AG08395 (cell line): ENCODE results near the gene LYSMD1.
A peak's percentile ranks its signal among the peaks of the same experiment; 100 is the strongest.

Source experiments
- DNase-seq: peaks from one replicate; pipeline ENCODE4 v3.0.0; 2012; ENCODE audit warnings: mixed read lengths, low spot score

LYSMD1 gene

DNA sequence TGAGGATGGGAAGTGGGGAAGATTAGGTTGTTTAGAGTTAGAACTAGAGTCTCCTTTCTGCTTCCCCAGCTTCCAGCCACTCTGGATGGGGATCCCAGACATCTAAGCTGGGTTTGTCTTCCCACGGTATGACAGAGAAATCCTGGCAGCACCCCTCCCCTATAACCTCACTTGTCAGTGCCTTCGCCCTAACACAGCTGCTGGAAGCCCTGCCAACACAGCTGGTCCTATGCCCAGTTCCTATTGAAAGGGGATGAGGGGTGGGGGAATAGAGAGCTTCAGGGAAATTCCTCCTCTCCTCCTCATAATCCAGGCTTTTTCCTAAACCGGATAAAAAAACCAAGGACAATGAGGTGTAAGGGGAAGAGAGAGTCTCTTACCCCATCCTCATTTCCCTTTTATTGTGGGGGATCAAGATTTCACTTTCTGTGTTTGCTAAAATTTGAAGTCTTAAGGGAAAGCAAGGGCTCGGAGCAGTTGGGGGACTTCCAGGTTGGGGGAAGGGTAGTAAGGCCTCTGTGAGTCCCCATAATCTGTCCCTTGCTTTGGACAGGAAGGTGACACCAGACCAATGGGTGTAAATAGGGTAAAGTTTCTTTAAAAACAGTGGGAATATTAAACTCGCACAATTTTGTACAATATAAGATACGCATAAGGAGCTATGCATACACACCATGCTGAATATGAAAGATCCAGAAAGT lies 9.5 kb upstream of the LYSMD1 start:
- DNase-seq = no peak

DNA sequence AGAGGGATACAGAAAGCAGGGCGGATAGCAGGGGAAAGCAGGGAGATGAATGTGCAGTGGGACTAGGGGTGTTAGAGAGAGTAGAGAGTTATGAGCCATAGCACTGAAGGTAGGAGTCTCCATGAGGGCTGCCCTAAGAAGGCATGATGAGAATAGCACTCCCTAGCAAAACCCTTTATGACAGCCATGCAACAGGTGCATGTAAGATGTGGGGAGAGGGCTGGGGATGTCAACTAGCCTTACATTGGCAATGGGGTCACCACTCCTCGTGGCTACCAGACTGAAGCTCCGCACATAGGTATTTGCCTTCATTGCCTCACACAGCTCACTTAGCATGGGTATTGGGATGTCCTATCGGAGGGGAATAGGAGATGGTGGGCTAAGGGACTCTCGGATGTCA lies 5.5 kb upstream of the LYSMD1 start:
- no peak for DNase-seq

DNA sequence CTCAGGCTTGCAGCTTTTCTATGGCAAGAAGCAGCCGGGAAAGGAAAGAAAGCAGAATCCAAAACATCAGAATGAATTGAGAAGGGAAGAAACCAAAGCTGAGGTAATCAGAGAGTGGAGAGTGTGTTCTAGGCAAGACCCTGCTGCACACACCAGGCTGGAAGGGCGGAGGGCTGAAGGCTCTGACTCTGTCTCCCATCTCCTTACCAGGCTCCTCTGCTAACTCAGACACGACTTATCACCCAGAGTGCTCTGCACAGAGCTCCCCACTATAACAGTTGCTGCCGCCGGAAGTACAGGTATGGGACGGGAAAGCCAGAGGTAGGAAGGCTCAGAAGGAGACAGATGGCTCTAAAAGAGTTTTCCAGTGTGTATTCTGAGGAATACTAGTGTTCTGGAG lies 1.4 kb upstream of the LYSMD1 start:
- DNase-seq = no peak

DNA sequence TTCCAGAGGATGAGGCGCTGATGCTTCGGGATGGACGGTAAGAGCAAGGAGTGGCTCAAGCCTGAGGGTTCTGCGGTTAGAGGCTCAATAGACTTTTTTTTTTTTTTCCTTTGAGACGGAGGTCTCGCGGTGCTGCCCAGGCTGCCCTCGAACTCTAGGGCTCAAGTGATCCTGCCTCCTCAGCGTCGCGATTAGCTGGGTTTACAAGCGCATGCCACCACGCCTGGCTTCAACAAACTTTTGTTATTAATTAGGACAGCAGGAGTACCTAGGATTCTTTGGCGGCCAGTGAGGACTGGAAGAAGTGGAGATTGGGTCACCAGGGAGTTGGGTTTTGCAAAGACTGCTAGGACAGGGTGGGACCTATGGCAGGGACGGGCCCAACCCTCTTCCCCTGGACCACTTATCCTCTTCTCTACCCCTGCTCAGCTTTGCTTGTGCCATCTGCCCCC lies 829 bp upstream of the LYSMD1 start:
- DNase-seq = peak; percentile 79

DNA sequence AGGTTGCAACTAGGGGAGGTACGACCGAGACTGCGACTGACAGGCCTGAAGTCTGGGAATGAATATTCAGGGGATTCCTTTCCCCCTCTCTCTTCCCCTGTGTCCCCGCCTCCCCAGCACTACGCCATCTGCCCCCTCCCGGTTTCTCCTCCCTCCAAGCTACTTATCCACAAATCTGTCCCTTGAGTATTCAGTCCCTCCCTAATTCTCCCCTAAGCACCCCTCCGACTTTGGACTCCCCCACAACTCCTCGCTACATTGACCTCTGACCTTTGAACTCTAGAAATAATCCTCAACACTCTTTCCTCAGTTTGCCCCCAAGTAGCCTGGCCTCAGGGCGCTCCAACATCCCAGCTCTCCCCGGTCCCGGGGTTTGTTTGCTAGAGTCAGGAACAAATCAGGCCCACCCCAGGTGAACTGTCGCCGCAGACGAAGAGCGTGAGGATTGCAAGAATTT lies 393 bp downstream of the LYSMD1 start:
- DNase-seq = peak; percentile 68

DNA sequence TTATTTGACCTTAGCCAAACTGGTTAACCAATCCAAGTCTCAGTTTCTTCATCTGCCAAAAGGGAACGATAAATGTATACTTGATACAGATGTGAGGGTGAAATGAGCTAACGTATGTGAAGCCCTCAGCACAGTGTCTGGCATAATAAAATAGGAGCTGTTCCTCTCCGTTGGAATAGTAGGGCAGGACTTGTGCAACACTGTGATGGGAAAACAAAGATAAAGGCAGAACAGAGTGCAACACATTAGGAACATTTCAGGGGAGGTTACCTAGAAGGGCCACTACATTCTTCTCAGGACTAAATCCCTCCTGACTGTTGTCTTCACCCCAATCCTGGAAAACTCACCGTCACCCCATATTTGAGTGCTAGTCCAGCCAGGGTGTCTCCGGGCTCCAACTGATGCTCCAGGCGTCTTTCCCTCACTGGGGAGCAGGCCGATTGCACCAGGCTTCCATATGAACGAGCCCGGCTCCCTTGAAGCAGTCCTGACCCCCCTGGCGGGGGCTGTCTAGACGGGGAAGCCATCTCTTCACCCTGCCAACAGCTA lies 896 bp downstream of the LYSMD1 start:
- no peak for DNase-seq

DNA sequence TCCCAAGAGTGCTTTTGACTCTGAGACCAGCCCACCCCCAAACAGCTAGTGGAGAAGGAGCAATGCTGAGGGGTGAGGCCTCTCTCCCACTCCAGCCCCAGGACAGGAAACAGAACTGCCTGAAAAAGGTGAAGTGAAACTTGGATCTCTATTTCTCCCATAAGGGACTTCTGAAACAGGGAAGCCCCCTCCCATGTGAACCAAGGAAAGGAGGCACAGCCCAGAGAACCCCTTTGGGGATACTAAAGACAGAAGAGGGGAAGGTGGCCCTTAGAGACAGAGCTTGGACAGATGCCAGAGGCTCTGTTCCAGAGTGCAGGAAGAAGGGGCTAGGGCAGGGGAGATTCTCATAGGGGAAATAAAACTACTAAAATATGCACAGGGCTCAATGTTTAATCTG lies 6.3 kb downstream of the LYSMD1 start:
- DNase-seq = no peak

DNA sequence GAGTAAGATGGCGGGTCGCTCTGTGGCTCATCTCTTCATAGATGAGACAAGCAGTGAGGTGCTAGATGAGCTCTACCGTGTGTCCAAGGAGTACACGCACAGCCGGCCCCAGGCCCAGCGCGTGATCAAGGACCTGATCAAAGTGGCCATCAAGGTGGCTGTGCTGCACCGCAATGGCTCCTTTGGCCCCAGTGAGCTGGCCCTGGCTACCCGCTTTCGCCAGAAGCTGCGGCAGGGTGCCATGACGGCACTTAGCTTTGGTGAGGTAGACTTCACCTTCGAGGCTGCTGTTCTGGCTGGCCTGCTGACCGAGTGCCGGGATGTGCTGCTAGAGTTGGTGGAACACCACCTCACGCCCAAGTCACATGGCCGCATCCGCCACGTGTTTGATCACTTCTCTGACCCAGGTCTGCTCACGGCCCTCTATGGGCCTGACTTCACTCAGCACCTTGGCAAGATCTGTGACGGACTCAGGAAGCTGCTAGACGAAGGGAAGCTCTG lies 6.9 kb downstream of the LYSMD1 start:
- no peak for DNase-seq

DNA sequence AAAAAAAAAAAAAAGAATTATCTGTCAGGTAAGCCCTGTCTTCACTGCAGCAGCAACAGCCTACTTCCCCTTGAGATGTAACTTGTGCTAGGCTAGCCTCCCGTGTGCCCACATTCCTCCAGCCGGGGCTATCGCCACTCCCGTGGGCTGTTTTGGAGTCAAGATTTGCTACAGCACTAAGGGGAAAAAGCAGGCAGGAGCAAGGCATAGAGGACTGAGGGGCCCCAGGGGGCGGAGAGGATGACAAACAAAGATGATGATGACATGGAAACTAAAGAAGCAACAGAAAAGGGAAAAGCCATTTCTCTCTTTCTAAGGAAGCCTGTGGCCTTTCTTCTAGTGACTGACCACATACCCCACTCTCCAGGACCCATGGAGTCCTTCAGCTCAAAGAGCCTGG lies 7.4 kb downstream of the LYSMD1 start:
- no peak for DNase-seq

DNA sequence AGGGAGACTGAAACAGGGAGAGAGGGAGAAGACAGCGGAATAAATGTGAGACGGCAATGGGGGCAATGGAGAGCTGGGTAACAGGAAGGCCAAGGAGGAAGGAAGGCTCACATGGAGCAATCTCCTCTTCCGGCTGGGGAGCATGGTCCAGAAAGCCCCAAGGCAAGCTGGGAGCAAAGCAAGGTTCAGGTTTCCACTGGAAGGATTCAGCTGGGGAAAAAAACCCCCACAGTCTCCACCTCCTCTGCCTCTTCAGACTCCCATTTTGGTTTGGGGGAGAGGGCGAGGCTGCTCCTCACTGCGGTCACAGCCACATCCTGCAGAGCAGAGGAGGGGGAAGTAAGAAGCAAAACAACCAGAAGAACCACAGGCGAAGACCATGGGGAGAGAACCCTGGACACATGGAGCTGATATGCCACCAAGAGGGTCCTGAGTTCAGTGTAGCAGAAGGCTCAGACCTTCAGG lies 8.6 kb downstream of the LYSMD1 start:
- DNase-seq = no peak

DNA sequence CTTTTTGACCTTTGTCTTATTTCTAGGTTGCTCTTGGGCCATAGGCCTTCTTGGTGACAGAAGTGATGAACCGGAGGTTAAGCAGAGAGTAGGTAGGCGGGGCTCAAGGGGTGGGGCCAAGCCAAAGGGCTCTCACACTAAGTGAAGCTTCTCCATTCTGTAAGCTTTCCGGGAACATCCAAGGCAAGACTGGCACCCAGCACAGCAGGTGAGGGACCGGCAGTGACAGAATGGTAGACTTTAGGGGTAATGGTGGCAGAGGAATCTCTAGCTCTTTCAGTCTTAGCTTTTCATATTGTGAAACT lies 9.2 kb downstream of the LYSMD1 start, which contains the start of gene TNFAIP8L2:
TSS of gene TNFAIP8L2 (plus strand) at position 135 of the 305 bp plus-strand sequence. CDS start 2,049 bp downstream, outside the sequence.
- DNase-seq = no peak

DNA sequence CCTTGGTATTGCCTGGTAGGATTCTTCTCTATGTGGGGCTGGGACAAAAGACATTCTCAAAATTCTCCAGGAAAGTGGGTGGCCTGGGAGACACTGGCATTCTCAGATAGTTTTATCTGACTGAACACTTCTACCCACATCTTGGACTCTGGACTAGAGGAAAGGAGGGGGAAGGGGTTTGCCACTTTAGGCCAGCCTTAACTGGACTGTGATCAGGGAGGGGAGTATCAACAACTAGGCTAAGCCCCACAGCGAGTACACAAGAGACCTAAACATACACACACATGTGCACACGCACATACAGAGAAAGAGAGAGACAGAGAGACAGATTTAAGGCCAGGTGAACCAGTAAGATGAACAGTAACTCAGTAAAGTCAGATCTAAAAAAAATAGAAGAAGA lies 18.0 kb downstream of the LYSMD1 start:
- no peak for DNase-seq

DNA sequence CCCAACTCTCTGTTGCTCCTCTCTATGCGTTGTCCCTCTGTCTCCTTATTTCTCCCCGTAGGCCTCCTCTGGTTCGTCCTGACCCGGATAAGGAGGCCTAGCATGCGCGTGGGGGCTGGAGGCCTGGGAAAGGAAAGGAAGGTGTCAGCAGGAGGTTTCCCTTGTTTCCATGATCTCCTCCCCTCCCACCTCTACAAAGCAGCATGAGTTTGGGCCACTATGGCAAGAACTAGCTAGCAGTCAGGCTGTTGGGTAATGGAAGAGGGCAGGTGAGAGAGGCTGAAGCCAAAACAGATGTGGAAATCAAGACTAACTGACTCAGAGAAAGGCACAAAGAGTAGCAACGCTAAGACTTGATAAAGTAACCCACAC lies 18.6 kb downstream of the LYSMD1 start:
- DNase-seq = no peak

DNA sequence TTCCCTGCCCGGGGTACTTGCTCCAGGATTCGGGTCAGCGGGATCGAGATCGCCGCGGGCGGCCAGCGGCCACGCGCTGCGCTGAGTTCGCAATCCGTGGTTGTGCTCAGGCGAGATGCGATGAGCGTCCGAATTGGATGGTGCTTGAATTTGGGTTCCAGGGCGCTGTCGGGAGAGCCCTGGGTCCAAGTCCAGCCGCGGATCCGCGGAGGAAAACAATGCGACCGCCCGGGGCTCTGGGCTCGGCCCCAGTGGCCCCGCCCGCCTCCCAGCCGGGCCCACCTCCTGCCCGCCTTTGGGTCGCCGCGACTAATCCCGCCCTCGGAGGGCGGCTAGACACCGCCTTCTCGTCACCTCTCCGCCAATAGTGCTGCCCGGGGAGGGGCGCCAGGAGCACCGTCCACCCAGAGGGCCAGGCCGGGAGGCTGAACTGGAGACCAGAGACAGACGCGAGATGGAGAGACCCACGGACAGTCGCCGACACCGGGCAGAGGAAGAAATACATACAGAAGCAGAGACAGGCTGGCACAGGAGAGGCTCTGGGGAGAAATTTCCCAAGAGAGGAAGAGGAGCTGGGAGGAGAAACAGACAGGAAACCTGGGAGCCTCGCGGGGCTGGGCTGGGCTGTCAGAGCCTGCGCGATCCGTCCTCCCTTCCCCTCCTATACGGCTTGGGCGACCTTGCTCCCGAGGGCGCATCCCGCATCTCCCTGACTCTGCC lies 19.1 kb downstream of the LYSMD1 start, which contains the start of gene SEMA6C:
TSS of gene SEMA6C (minus strand) at position 220 of the 720 bp plus-strand sequence. CDS start 4,010 bp downstream, outside the sequence.
- DNase-seq = peak; percentile 96

DNA sequence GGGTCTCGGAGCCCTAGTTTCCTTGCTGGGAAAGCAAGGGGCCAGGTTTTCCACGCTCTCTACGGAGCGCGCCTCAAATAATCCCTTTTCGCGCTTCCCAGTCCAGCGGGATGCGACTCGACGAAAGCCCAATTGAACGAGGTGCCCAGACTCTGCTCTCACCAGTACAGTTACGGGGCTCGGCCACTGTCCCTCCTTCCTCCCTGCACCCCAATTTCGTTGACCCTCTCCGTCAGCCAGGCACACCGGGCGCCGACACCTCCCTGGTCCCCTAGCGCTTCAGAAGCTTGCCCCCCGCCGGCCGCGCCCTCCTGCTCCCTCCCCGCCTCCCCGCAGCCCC lies 19.7 kb downstream of the LYSMD1 start:
- DNase-seq = no peak

DNA sequence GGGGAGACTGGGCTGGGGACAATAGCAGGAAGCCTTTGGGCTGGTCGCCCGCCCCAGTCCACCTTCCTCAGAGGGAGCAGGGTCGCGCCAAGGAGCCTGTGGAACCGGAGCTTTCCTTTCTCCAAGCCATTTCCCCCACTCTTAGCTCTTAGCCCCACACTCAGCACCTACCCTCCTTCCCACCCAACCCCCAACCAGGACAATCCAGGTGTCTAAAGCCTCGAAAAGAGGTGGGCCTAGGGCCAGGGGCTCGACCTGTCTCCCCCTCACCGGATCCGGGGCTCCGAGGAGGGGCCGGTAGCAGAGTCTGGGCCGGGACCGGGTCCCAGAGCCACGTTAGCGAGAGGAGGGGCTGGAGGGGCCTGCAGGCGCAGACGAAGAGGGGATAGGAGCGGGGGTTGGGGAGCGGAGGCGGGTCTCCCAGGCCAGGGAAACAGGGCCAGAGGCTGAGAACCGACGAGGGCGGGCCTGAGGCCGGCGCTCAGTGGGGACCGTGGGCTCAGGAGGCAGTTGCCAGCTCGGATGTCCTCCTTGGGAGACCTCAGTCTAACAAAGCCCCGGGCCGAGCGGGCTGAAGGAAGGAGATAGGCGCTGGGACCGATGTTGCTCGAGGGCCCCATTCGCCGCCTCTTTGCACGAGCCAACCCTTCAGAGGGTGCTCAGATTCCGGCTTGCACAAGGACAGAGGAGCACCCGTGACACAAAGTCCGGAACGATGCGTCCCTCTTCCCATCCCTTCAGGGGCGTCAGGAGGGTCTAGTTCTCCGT lies 20.2 kb downstream of the LYSMD1 start:
- DNase-seq = no peak

DNA sequence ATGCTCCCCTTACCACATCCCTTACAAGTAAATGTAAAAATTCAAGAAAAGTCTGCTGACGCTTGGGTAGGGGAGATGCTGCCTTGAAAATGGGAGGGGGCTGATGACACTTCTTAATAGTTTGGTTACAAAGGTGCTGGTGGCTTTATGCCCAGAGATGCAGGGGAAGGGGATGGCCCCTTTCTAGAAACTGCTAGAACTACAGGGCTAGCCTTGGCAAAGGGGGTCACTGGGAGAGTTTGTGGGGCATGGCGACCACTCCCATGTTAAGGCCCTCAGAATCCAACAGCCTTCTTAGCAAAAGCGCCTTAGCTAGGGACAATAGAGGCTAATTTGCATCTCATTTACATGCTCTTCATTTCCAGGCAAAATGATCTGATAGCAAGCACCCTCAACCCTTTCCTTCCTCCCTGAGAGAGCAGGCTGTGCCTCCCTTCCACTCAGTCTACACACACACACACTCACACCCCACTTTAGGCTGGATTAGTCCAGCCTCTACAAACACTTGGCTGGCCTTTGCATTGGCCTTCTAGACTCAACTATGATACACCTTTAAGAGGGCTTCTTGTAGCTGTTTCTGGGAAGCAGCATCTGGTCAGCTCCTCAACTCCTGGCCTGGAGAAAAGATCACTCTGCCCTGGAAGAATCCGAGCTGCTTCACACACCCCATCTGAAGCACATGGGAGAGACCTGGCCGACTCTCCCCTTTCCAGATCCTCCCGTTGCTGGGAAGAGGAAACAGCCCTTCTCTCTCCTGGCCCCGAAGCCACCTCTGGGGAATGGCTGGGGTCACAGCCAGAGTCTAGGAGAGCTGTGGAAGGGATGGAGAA lies 21.0 kb downstream of the LYSMD1 start:
- DNase-seq = no peak

DNA sequence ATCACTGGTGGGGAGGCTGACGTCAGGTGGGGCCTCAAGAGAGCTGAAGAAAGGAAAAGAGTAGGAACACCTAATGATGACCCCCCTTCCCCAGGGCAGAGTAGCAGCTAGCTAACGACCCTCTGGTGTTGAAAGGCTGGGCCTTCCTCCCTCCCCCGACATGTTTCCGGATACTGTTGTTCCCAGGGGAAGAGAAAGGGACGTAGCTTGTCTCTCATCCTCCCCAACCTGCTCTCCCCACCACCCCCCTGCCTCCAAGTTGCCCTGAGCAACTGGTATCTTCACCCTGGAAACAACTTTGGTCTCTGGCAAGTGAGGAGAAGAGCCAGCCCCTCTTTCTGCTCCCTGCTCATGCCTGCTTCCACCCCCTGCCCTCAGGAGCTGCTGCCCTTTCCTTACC lies 21.7 kb downstream of the LYSMD1 start:
- no peak for DNase-seq

DNA sequence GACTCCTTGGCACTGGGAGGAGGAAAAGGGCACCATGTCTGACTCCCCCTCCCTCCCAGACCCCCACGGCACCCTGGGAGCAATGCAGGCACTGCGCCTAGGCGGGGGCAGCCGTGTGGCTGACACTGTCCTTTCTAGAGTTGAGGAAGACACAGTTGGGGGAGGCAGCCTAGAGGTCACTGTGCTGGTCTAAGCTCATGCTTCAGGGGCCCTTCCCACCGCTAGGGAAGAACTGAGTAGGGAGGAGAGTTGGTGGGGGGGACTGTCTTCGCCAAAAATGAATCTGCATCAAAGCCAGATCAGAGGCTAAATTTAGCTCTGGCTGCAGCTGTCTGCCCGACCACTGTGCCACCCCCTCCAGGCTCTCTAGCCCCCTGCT lies 22.7 kb downstream of the LYSMD1 start:
- DNase-seq = no peak

DNA sequence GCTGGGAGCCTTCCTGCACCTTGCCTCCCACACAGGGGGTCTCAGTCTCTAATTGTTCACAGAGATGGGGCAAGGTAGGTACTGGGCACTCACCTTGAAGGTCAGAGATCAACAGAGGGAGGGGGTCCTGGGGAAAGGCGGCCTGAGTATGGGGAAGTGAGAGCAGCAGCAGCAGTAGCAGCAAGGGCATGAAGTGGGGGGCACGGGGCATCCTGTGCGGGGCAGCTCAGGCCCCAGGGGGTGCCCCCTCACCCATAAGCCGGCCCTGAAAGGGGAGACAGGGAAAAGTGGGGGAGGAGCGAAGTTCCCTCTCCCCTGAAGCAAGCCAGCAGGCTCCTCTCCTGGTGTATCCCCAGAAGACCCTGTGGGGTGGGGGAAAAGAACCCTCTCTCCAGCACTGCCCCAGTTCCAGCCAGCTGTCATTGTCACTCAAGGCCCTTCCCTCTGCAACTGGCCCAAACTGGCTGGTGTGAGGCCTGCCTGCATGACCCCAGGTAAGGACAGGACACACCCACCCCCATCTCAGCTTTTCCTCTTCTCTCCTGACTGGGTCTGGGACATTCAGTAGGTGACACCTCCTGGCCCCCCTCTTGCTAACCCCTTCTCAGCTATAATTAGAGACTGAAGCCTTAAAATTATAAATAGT lies 23.2 kb downstream of the LYSMD1 start:
- DNase-seq = no peak

DNA sequence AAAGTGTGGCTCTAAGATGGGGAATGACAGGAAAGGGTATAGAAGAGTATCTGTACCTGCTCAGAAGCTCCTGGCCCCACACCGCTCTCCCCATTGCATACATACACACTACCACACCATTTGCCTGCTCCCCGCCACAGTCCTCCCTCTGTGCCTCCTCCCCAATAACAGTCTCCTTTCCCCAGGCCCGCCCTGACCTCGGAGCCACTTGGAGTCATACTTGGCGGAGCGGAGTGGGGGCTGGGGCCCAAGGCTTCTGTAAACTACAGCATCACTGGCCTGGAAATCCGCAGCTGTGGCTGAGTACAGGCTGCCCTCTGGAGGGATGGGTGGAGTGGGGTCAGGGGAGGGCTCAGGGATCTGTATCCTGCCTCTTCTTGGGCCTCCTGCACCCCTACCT lies 27.9 kb downstream of the LYSMD1 start:
- DNase-seq = no peak
